Esophagus (tissue), 2 donors: Measurements from ENCODE around the gene PRPF6. TPM values are rescaled to one million over a fixed set of nuclear protein-coding genes. Genes with fewer than 3 reads are reported as not detected.

Experiments used
- H3K27ac ChIP-seq, 2 donors: one replicate each; pipeline ENCODE4 v1.5.1; 2013; ENCODE audit warnings: low read depth in 2 of 2, mild to moderate bottlenecking in 2 of 2, inconsistent platforms in 1 of 2, low read length in 1 of 2, moderate library complexity in 1 of 2
- H3K27me3 ChIP-seq, 2 donors: one replicate each; pipeline ENCODE4 v1.6.1; 2013; ENCODE audit warnings: low read length in 2 of 2, control low read depth in 1 of 2, mild to moderate bottlenecking in 1 of 2; ENCODE audit not compliant: insufficient read depth in 2 of 2, control insufficient read depth in 1 of 2
- H3K36me3 ChIP-seq, 2 donors: one replicate each; pipeline ENCODE4 v1.6.1; 2013; ENCODE audit warnings: low read length in 1 of 2; ENCODE audit not compliant: control insufficient read depth in 2 of 2, insufficient read depth in 2 of 2
- H3K4me1 ChIP-seq, 2 donors: one replicate each; pipeline ENCODE4 v1.6.1; 2013; ENCODE audit warnings: low read length in 1 of 2; ENCODE audit not compliant: control insufficient read depth in 2 of 2, insufficient read depth in 2 of 2
- H3K4me3 ChIP-seq, 2 donors: one replicate each; pipeline ENCODE4 v1.5.1; 2013; ENCODE audit warnings: low read length in 2 of 2, mild to moderate bottlenecking in 2 of 2, low read depth in 1 of 2, moderate library complexity in 1 of 2
- H3K9me3 ChIP-seq, 2 donors: one replicate each; pipeline ENCODE4 v1.6.1; 2013; ENCODE audit warnings: mild to moderate bottlenecking in 2 of 2, low read depth in 1 of 2, low read length in 1 of 2, moderate library complexity in 1 of 2; ENCODE audit not compliant: control insufficient read depth in 2 of 2, insufficient read depth in 1 of 2
- WGBS, 2 donors: extraction: QIAGEN DNeasy Blood & Tissue Kit; methylation state at CpG; one replicate each; pipeline ENCODE4 v1.1.7; 2013; 5-methylcytosine and 5-hydroxymethylcytosine counted together
- polyA plus RNA-seq, 2 donors: library from polyadenylated mRNA; stranded (reverse); fragments of 200-250 nt; gene quantifications; one replicate each; pipeline ENCODE4 v1.2.3, GENCODE V29; 2013
- donor health status: healthy with polysubstance abuse.
- donor health status: Bipolar disorder and iron deficiency.

Gene PRPF6
- polyA plus RNA-seq, 2 donors: 24.6 to 39.0 TPM

- WGBS, 2 donors: 54 to 55% methylated on average over 5 of the region's 5 CpGs
- H3K27ac ChIP-seq: peak overlapping the region; percentile 83 to 84
- H3K4me1 ChIP-seq: peaks cover 6 to 15% of the 10 kb centered on the region in 2 donors
- no peaks in the 10 kb centered on the region for H3K9me3 ChIP-seq
- H3K4me3 ChIP-seq: peak overlapping the region; percentile 42 to 57
- H3K27me3 ChIP-seq: no peaks in the 10 kb centered on the region
- H3K36me3 ChIP-seq: no peaks in the 10 kb centered on the region
Measured at GRCh38 chr20:64062276-64062595, 81.3 kb downstream of the PRPF6 start.

- no peaks in the 10 kb centered on the region for H3K27me3 ChIP-seq
- H3K4me1 ChIP-seq: peaks cover 6 to 15% of the 10 kb centered on the region in 2 donors
- peak within 1 kb of the TSS; percentile 58 to 78 for H3K4me3 ChIP-seq
- H3K36me3 ChIP-seq: no peaks in the 10 kb centered on the region
- 6 to 9% methylated on average over 55 to 85 of the region's 85 CpGs for WGBS, 2 donors
- H3K9me3 ChIP-seq: no peaks in the 10 kb centered on the region
- H3K27ac ChIP-seq: peak within 1 kb of the TSS; percentile 83 to 84
Measured at GRCh38 chr20:64062596-64063388, 81.9 kb downstream of the PRPF6 start, which contains the start of gene TCEA2. TCEA2 (plus strand) TSS chr20:64063198; CDS start chr20:64063313, 115 bp downstream.

GRCh38 chr20:64063389-64064144 lies 82.6 kb downstream of the PRPF6 start:
- peak overlapping the region; percentile 58 to 78 for H3K4me3 ChIP-seq
- peak overlapping the region; percentile 55 to 66 for H3K27ac ChIP-seq
- WGBS, 2 donors: 2 to 4% methylated on average over 34 to 51 of the region's 51 CpGs
- no peaks in the 10 kb centered on the region for H3K36me3 ChIP-seq
- H3K4me1 ChIP-seq: peaks cover 6 to 15% of the 10 kb centered on the region in 2 donors
- H3K27me3 ChIP-seq: no peaks in the 10 kb centered on the region
- no peaks in the 10 kb centered on the region for H3K9me3 ChIP-seq

GRCh38 chr20:64064145-64064698 lies 83.3 kb downstream of the PRPF6 start:
- Histone ChIP-seq H3K4me1 (peaks cover 6 to 15% of the 10 kb centered on the region in 2 donors), H3K27ac (peak overlapping the region in 1 of 2 donors; percentile 66), H3K9me3 (no peaks in the 10 kb centered on the region), H3K27me3 (no peaks in the 10 kb centered on the region), H3K36me3 (no peaks in the 10 kb centered on the region), H3K4me3 (peak overlapping the region in 1 of 2 donors; percentile 58)
- 21 to 38% methylated on average over 12 of the region's 12 CpGs for WGBS, 2 donors

GRCh38 chr20:64065062-64065973 lies 84.4 kb downstream of the PRPF6 start:
- 48 to 49% methylated on average over 27 of the region's 27 CpGs for WGBS, 2 donors

GRCh38 chr20:64065974-64066343 lies 85.0 kb downstream of the PRPF6 start:
- no peaks in the 10 kb centered on the region for H3K27me3 ChIP-seq
- H3K27ac ChIP-seq: no peak overlapping the region
- WGBS, 2 donors: 46 to 49% methylated on average over 5 of the region's 5 CpGs
- H3K36me3 ChIP-seq: no peaks in the 10 kb centered on the region
- H3K4me3 ChIP-seq: no peak overlapping the region
- H3K4me1 ChIP-seq: peaks cover 6 to 15% of the 10 kb centered on the region in 2 donors
- no peaks in the 10 kb centered on the region for H3K9me3 ChIP-seq

More at GRCh38 chr20:64065062-64065973, 84.4 kb downstream of the PRPF6 start:
- peaks cover 6 to 15% of the 10 kb centered on the region in 2 donors for H3K4me1 ChIP-seq
- no peaks in the 10 kb centered on the region for H3K36me3 ChIP-seq
- no peaks in the 10 kb centered on the region for H3K27me3 ChIP-seq
- no peak overlapping the region for H3K4me3 ChIP-seq
- H3K27ac ChIP-seq: no peak overlapping the region
- H3K9me3 ChIP-seq: no peaks in the 10 kb centered on the region

GRCh38 chr20:64067005-64067632 lies 86.2 kb downstream of the PRPF6 start:
- Histone ChIP-seq H3K4me1 (peaks cover 6 to 13% of the 10 kb centered on the region in 2 donors), H3K27ac (no peak overlapping the region), H3K9me3 (no peaks in the 10 kb centered on the region), H3K27me3 (no peaks in the 10 kb centered on the region), H3K36me3 (no peaks in the 10 kb centered on the region), H3K4me3 (no peak overlapping the region)
- WGBS, 2 donors: 76 to 78% methylated on average over 6 of the region's 6 CpGs

- peaks cover 0 to 2% of the 10 kb centered on the region in 2 donors for H3K36me3 ChIP-seq
- no peak overlapping the region for H3K4me3 ChIP-seq
- H3K27ac ChIP-seq: no peak overlapping the region
- WGBS, 2 donors: 71 to 75% methylated on average over 9 to 12 of the region's 12 CpGs
- H3K9me3 ChIP-seq: no peaks in the 10 kb centered on the region
- H3K27me3 ChIP-seq: no peaks in the 10 kb centered on the region
- peaks cover 6 to 9% of the 10 kb centered on the region in 2 donors for H3K4me1 ChIP-seq
Measured at GRCh38 chr20:64067733-64068307, 86.9 kb downstream of the PRPF6 start.
